C4-2B (cell line): ENCODE data around the gene DENR.

ENCODE experiments used
- CTCF ChIP-seq: fragments of 450-650 bp; conservative IDR thresholded peaks from 2 replicates; pipeline ENCODE4 v1.5.1; 2017; ENCODE audit warnings: mild to moderate bottlenecking
- ZFX ChIP-seq: fragments of 450-650 bp; IDR thresholded peaks from 2 replicates; pipeline ENCODE4 v1.6.1; 2017

GRCh38 chr12:122788387-122788786, 35.8 kb downstream of the DENR start:
- TF ChIP-seq CTCF (no peak), ZFX (no peak)
